SK-N-SH (cell line): ENCODE results near the gene C6orf89. TPM values are rescaled to one million over a fixed set of nuclear protein-coding genes. Genes with fewer than 3 reads are reported as not detected.
"Not testable (repeated sequence)": the region's sequence is repeated elsewhere in the genome, so short reads cannot be mapped to it uniquely, and the experiment has no call there.

Source experiments
- CTCF ChIA-PET: fragments of 300-600, 350-600 bp; formaldehyde crosslinking; extraction: SDS; loops from one replicate; lab custom pipeline; 2021; lab: Yijun Ruan, JAX
- POLR2A ChIA-PET: fragments of 350-600 bp; sonication (Branson Sonifier 250); formaldehyde crosslinking; extraction: SDS; loops from one replicate; lab custom pipeline; 2020; ENCODE audit warnings: antibody characterized with exemption, inconsistent platforms; lab: Yijun Ruan, JAX
- DNase-seq: peaks from one replicate; pipeline ENCODE4 v3.0.0; 2012
- H2AFZ ChIP-seq: fragments of 200-600 bp; sonication (generic); 2 replicates; pipeline ENCODE4 v1.8.1; 2016; ENCODE audit warnings: antibody characterized with exemption, mild to moderate bottlenecking, low read depth
- H3F3A ChIP-seq: fragments of 200-600 bp; sonication (generic); replicated peaks from 2 replicates; pipeline ENCODE3; 2016; ENCODE audit warnings: antibody characterized with exemption, mild to moderate bottlenecking; ENCODE audit not compliant: insufficient read depth
- H3K27ac ChIP-seq, 2 experiments: fragments of 200-500 bp in 1 of 2; fragments of 200-600 bp in 1 of 2; sonication (Bioruptor generic) in 1 of 2; sonication (generic), shearing (Covaris generic) in 1 of 2; 2 replicates each; pipeline versions ENCODE4 v1.5.1 to v1.6.1; 2014 to 2016; ENCODE audit warnings: low read depth in 2 of 2, inconsistent platforms in 1 of 2, low read length in 1 of 2, mild to moderate bottlenecking in 1 of 2, mixed read lengths in 1 of 2
- H3K27me3 ChIP-seq: fragments of 200-600 bp; sonication (generic), shearing (Covaris generic); 2 replicates; pipeline ENCODE4 v1.6.1; 2016; ENCODE audit warnings: mixed run types; ENCODE audit not compliant: insufficient read depth
- H3K36me3 ChIP-seq, 2 experiments: fragments of 200-500 bp in 1 of 2; fragments of 200-600 bp in 1 of 2; sonication (Bioruptor generic) in 1 of 2; sonication (generic) in 1 of 2; replicated peaks in 1 of 2; 2 replicates each; pipeline versions ENCODE3 to v1.5.1; 2014 to 2016; ENCODE audit warnings: low read length in 1 of 2, mild to moderate bottlenecking in 1 of 2; ENCODE audit not compliant: insufficient read depth in 2 of 2, control insufficient read depth in 1 of 2
- H3K4me1 ChIP-seq, 2 experiments: fragments of 200-500 bp in 1 of 2; fragments of 200-600 bp in 1 of 2; sonication (Bioruptor generic) in 1 of 2; sonication (generic), shearing (Covaris generic) in 1 of 2; 2 replicates each; pipeline versions ENCODE4 v1.5.1 to v1.6.1; 2014 to 2016; ENCODE audit warnings: low read depth in 1 of 2, low read length in 1 of 2, mixed run types in 1 of 2; ENCODE audit not compliant: insufficient read depth in 2 of 2, control insufficient read depth in 1 of 2
- H3K4me2 ChIP-seq: fragments of 200-600 bp; sonication (generic), shearing (Covaris generic); 2 replicates; pipeline ENCODE4 v1.6.1; 2017; ENCODE audit warnings: mixed run types
- H3K4me3 ChIP-seq, 2 experiments: fragments of 200-500 bp in 1 of 2; fragments of 200-600 bp in 1 of 2; sonication (Bioruptor generic) in 1 of 2; sonication (generic), shearing (Covaris generic) in 1 of 2; 2 replicates each; pipeline versions ENCODE4 v1.5.1 to v1.8.1; 2014 to 2016; ENCODE audit warnings: low read depth in 2 of 2, inconsistent platforms in 1 of 2, low read length in 1 of 2, mild to moderate bottlenecking in 1 of 2, mixed read lengths in 1 of 2, moderate library complexity in 1 of 2
- H3K79me2 ChIP-seq: fragments of 200-600 bp; sonication (generic); 2 replicates; pipeline ENCODE4 v1.8.1; 2017; ENCODE audit warnings: mild to moderate bottlenecking; ENCODE audit not compliant: insufficient read depth
- H3K9ac ChIP-seq: fragments of 200-600 bp; sonication (generic); 2 replicates; pipeline ENCODE4 v1.6.1; 2017; ENCODE audit warnings: mixed run types
- H3K9me2 ChIP-seq: fragments of 200-600 bp; sonication (generic); 2 replicates; pipeline ENCODE4 v1.6.1; 2017; ENCODE audit warnings: mixed run types
- H3K9me3 ChIP-seq: fragments of 200-600 bp; sonication (generic); 2 replicates; pipeline ENCODE4 v1.6.1; 2017; ENCODE audit warnings: mixed run types, mild to moderate bottlenecking, moderate library complexity
- H4K20me1 ChIP-seq: fragments of 200-600 bp; sonication (generic); 2 replicates; pipeline ENCODE4 v1.6.1; 2017; ENCODE audit warnings: mild to moderate bottlenecking, mixed run types; ENCODE audit not compliant: insufficient read depth
- ELF1 ChIP-seq: IDR thresholded peaks from 2 replicates; pipeline ENCODE4 v1.4.0; 2012
- EP300 ChIP-seq, 2 experiments: IDR thresholded peaks; 2 replicates each; pipeline versions ENCODE4 v1.4.0 to v1.6.1; 2012; ENCODE audit warnings: borderline replicate concordance in 1 of 2, low read depth in 1 of 2, low read length in 1 of 2
- EZH2phosphoT487 ChIP-seq: fragments of 200-600 bp; sonication (generic); IDR thresholded peaks from 2 replicates; pipeline ENCODE4 v1.6.1; 2017; ENCODE audit warnings: low read depth, mixed run types, mild to moderate bottlenecking, antibody characterized with exemption, moderate library complexity, borderline replicate concordance
- FOSL2 ChIP-seq: IDR thresholded peaks from 2 replicates; pipeline ENCODE4 v1.4.0; 2012; ENCODE audit warnings: low read depth, mild to moderate bottlenecking, moderate library complexity, borderline replicate concordance
- JUND ChIP-seq: IDR thresholded peaks from 2 replicates; pipeline ENCODE4 v1.4.0; 2012
- RXRA ChIP-seq: IDR thresholded peaks from 2 replicates; pipeline ENCODE4 v1.4.0; 2012; ENCODE audit warnings: low read depth, mild to moderate bottlenecking, borderline replicate concordance
- TCF12 ChIP-seq: IDR thresholded peaks from 2 replicates; pipeline ENCODE4 v1.4.0; 2012
- WGBS: methylation state at CpG from one replicate; pipeline ENCODE4 v1.1.6; 2017; ENCODE audit warnings: low lambda C conversion rate; 5-methylcytosine and 5-hydroxymethylcytosine counted together
- polyA plus RNA-seq, 3 experiments: library from polyadenylated mRNA; depleted of rRNA; stranded (reverse); fragments of >200 nt; gene quantifications; 2 replicates each; pipeline ENCODE4 v1.2.3, GENCODE V29; 2012
- TF ChIP-seq, protein P1 (sequence below): IDR thresholded peaks from 2 replicates; pipeline ENCODE4; 2012
- TF ChIP-seq, protein P2 (sequence below): IDR thresholded peaks from 2 replicates; pipeline ENCODE4 v1.6.1; 2012; ENCODE audit warnings: mild to moderate bottlenecking, low read depth, low read length, moderate library complexity

C6orf89 gene
- polyA plus RNA-seq, 1 of the 3 experiments (the other 2 are of a cell fraction): 20.4 TPM

DNA sequence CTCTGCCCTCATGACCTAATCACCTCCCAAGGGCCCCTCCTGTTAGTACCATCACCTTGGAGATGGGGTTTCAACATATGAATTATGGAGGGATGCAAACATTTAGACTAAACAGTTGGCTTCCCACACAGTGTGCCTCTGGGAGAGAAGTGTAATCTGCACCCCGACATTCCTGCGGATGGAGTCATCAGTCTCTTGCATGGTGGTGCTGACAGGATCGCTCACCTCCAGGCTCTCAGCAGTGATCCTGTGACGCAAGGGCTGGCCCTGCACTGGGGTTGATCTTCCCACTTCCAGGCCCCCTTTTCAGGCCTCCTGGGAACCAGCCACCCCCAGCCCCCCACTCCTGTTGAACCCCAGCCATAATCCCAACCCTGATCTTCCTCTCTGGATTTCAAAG lies 52.8 kb downstream of the C6orf89 start:
- no peaks in the 10 kb centered on the region for H3K9me2 ChIP-seq
- no peaks in the 10 kb centered on the region for H3K9me3 ChIP-seq
- CTCF ChIA-PET: interaction anchor here (3.5 kb wide), 1 partner anchor 80 kb away, joined by 15 read pairs; no protein-coding TSS in a partner anchor
- H3K27ac ChIP-seq: no peak overlapping the region
- H3K36me3 ChIP-seq: no peaks in the 10 kb centered on the region
- WGBS: 72% methylated on average over 4 of the region's 4 CpGs
- no peak overlapping the region for H3K4me2 ChIP-seq
- no peaks in the 10 kb centered on the region for H3K27me3 ChIP-seq
- H3F3A ChIP-seq: peaks cover 5% of the 10 kb centered on the region
- DNase-seq: no peak
- no peaks in the 10 kb centered on the region for H3K79me2 ChIP-seq
- H4K20me1 ChIP-seq: no peaks in the 10 kb centered on the region
- POLR2A ChIA-PET: no interaction called here
- no peak overlapping the region for H3K4me3 ChIP-seq
- peaks cover 0 to 8% of the 10 kb centered on the region in 2 experiments; a peak in 1 of 4 replicates for H3K4me1 ChIP-seq
- no peak overlapping the region for H2AFZ ChIP-seq
- no peak for TF ChIP-seq TCF12
- TF ChIP-seq ELF1: no peak
- peak; percentile 38; the same call in 1 of the 2 replicates for TF ChIP-seq FOSL2
- TF ChIP-seq EP300 (IDR thresholded peaks at IDR 0.05; ENCODE audit: borderline replicate concordance in 1 of 2, low read depth in 1 of 2, low read length in 1 of 2): no peak
- TF ChIP-seq RXRA: no peak
- TF ChIP-seq JUND: no peak
- TF ChIP-seq, protein P1, sequence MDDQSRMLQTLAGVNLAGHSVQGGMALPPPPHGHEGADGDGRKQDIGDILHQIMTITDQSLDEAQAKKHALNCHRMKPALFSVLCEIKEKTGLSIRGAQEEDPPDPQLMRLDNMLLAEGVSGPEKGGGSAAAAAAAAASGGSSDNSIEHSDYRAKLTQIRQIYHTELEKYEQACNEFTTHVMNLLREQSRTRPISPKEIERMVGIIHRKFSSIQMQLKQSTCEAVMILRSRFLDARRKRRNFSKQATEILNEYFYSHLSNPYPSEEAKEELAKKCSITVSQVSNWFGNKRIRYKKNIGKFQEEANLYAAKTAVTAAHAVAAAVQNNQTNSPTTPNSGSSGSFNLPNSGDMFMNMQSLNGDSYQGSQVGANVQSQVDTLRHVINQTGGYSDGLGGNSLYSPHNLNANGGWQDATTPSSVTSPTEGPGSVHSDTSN: peak; percentile 51
- H3K9ac ChIP-seq: no peak overlapping the region

DNA sequence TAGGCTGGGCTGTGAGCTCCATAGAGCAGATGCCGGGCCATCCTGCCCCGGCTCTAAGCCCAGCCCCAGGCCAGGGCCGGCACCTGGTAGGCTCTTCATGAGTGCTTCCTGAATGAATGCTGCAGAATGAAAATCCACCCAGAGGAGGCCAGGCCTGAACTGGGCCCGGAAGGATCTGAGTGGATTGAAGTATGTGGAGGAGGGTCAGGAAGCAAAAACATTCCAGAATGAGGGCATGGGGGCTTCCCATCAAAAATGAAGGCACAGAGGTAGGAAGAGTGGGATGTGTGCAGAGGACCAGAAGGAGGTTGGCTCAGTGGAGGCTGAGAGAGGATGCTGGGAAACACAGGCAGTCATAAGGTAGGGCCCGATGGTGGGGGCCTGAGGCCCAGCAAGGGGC lies 53.3 kb downstream of the C6orf89 start:
- H3K9ac ChIP-seq: not testable (repeated sequence)

DNA sequence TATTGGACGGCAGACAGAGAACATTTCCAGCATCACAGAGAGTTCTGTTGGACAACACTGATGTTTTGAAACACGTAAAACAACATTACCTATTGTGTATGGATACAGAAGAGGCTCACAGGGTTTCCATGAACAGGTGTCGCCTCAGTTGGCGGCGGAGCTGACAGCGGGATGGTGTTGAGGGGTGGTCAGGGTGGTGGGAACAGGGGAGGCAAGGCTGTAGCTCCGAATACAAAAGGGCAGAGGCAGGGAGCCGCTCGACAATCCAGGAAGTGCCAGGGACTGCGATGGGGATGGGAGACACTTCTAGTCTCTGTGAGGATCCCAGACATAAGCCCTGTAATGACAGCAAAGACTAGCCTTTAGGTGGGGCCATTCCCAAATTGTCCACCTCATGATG lies 54.3 kb downstream of the C6orf89 start:
- ChIA-PET CTCF (interaction anchor here (0.8 kb wide), 1 partner anchor 78 kb away, joined by 3 read pairs; no protein-coding TSS in a partner anchor), POLR2A (no interaction called here)
- H3K9me3 ChIP-seq: no peaks in the 10 kb centered on the region
- no peak for DNase-seq
- H3K79me2 ChIP-seq: no peaks in the 10 kb centered on the region
- no peak overlapping the region for H3K27ac ChIP-seq
- TF ChIP-seq EZH2phosphoT487: no peak
- TF ChIP-seq, protein P2, sequence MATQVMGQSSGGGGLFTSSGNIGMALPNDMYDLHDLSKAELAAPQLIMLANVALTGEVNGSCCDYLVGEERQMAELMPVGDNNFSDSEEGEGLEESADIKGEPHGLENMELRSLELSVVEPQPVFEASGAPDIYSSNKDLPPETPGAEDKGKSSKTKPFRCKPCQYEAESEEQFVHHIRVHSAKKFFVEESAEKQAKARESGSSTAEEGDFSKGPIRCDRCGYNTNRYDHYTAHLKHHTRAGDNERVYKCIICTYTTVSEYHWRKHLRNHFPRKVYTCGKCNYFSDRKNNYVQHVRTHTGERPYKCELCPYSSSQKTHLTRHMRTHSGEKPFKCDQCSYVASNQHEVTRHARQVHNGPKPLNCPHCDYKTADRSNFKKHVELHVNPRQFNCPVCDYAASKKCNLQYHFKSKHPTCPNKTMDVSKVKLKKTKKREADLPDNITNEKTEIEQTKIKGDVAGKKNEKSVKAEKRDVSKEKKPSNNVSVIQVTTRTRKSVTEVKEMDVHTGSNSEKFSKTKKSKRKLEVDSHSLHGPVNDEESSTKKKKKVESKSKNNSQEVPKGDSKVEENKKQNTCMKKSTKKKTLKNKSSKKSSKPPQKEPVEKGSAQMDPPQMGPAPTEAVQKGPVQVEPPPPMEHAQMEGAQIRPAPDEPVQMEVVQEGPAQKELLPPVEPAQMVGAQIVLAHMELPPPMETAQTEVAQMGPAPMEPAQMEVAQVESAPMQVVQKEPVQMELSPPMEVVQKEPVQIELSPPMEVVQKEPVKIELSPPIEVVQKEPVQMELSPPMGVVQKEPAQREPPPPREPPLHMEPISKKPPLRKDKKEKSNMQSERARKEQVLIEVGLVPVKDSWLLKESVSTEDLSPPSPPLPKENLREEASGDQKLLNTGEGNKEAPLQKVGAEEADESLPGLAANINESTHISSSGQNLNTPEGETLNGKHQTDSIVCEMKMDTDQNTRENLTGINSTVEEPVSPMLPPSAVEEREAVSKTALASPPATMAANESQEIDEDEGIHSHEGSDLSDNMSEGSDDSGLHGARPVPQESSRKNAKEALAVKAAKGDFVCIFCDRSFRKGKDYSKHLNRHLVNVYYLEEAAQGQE: no peak
- H3K4me1 ChIP-seq: peaks cover 0 to 8% of the 10 kb centered on the region in 2 experiments; a peak in 1 of 4 replicates
- H4K20me1 ChIP-seq: no peaks in the 10 kb centered on the region
- no peak overlapping the region for H3K4me3 ChIP-seq
- H3K9ac ChIP-seq: no peak overlapping the region
- H3K9me2 ChIP-seq: no peaks in the 10 kb centered on the region
- no peak overlapping the region for H2AFZ ChIP-seq
- 79% methylated on average over 10 of the region's 10 CpGs for WGBS
- no peaks in the 10 kb centered on the region for H3F3A ChIP-seq
- no peak overlapping the region for H3K4me2 ChIP-seq
- no peaks in the 10 kb centered on the region for H3K27me3 ChIP-seq
- no peaks in the 10 kb centered on the region for H3K36me3 ChIP-seq

More for the DNA sequence above, 53.3 kb downstream of the C6orf89 start:
- H3K9me2 ChIP-seq, H2AFZ ChIP-seq, H3K27ac ChIP-seq, H3K9me3 ChIP-seq, H3K27me3 ChIP-seq, H3K36me3 ChIP-seq, POLR2A ChIA-PET, DNase-seq, H3K4me1 ChIP-seq, H4K20me1 ChIP-seq, H3F3A ChIP-seq, H3K4me3 ChIP-seq, H3K79me2 ChIP-seq, CTCF ChIA-PET, H3K4me2 ChIP-seq: not testable (repeated sequence)
- WGBS: 97% methylated on average over 5 of the region's 5 CpGs

DNA sequence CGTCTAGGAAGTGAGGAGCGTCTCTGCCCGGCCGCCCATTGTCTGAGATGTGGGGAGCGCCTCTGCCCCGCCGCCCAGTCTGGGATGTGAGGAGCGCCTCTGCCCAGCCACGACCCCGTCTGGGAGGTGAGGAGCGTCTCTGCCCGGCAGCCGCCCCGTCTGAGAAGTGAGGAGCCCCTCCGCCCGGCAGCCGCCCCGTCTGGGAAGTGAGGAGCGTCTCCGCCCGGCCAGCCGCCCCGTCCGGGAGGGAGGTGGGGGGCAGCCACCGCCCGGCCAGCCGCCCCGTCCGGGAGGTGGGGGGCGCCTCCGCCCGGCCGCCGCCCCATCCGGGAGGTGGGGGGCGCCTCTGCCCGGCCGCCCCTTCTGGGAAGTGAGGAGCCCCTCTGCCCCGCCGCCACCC lies 55.8 kb downstream of the C6orf89 start:
- H2AFZ ChIP-seq, H3K9ac ChIP-seq, POLR2A ChIA-PET, H3F3A ChIP-seq, H3K4me3 ChIP-seq, H4K20me1 ChIP-seq, DNase-seq, H3K27me3 ChIP-seq, H3K36me3 ChIP-seq, H3K27ac ChIP-seq, H3K9me3 ChIP-seq, H3K4me2 ChIP-seq, CTCF ChIA-PET, H3K9me2 ChIP-seq, H3K79me2 ChIP-seq, H3K4me1 ChIP-seq: not testable (repeated sequence)
- WGBS: 94% methylated on average over 2 of the region's 40 CpGs
